Esophagus muscularis mucosa (tissue), 4 donors: Measurements from ENCODE around the gene CLCN7. TPM values are rescaled to one million over a fixed set of nuclear protein-coding genes. Genes with fewer than 3 reads are reported as not detected.

Experiments
- DNase-seq: peaks from one replicate; pipeline ENCODE4 v3.0.0-alpha.2; 2017; ENCODE audit errors: extremely low spot score
- H3K27ac ChIP-seq, 4 donors: fragments of 200-600 bp; sonication (generic); replicated peaks in 1 of 4; 1 replicate in 3 of 4; 2 replicates in 1 of 4; pipeline ENCODE4 v1.5.1; 2016 to 2019; ENCODE audit warnings: mild to moderate bottlenecking in 1 of 4
- H3K27me3 ChIP-seq, 4 donors: fragments of 200-600 bp; sonication (generic); one replicate each; pipeline versions ENCODE4 v1.5.1 to v1.6.0; 2016 to 2019
- H3K36me3 ChIP-seq, 4 donors: fragments of 200-600 bp; sonication (generic); one replicate each; pipeline ENCODE4 v1.5.1; 2016 to 2019
- H3K4me1 ChIP-seq, 4 donors: fragments of 200-600 bp; sonication (generic); one replicate each; pipeline ENCODE4 v1.5.1; 2016 to 2019
- H3K4me3 ChIP-seq, 4 donors: fragments of 200-600 bp; sonication (generic); 1 replicate in 2 of 4; 2 replicates in 2 of 4; pipeline ENCODE4 v1.5.1; 2016 to 2019; ENCODE audit warnings: mild to moderate bottlenecking in 4 of 4, moderate library complexity in 1 of 4
- H3K9me3 ChIP-seq, 4 donors: fragments of 200-600 bp; sonication (generic); 1 replicate in 3 of 4; 2 replicates in 1 of 4; pipeline ENCODE4 v1.5.1; 2016 to 2019
- CTCF ChIP-seq, 3 experiments: fragments of 200-600 bp in 2 of 3; fragments of 450-650 bp in 1 of 3; sonication (generic) in 2 of 3; IDR thresholded peaks; one replicate each; pipeline ENCODE4 v1.5.1; 2017 to 2019; ENCODE audit warnings: antibody characterized with exemption in 3 of 3, mild to moderate bottlenecking in 2 of 3, moderate library complexity in 1 of 3
- EP300 ChIP-seq: sonication (generic); formaldehyde crosslinking; IDR thresholded peaks from one replicate; pipeline ENCODE4 v1.6.1; 2017; ENCODE audit warnings: antibody characterized with exemption
- POLR2A ChIP-seq: fragments of 450-650 bp; IDR thresholded peaks from one replicate; pipeline ENCODE4 v1.6.1; 2017; ENCODE audit warnings: antibody characterized with exemption, moderate library complexity, mild to moderate bottlenecking, low read depth
- POLR2AphosphoS5 ChIP-seq, 2 donors: sonication (generic); formaldehyde crosslinking; IDR thresholded peaks; one replicate each; pipeline ENCODE4 v1.6.1; 2017; ENCODE audit warnings: antibody characterized with exemption in 2 of 2
- WGBS: methylation state at CpG from one replicate; pipeline ENCODE4 v1.1.5; 2018; 5-methylcytosine and 5-hydroxymethylcytosine counted together
- intact Hi-C: fragments of 100-400 bp; cut with DNase I; formaldehyde crosslinking; loops from one replicate; pipeline ENCODE4 v1.15.1; 2023
- total RNA-seq, 4 donors: library from RNA; depleted of rRNA; stranded (reverse); fragments of >200 nt; gene quantifications; one replicate each; pipeline versions ENCODE4 v1.1.0 to v1.2.1, GENCODE V29; 2016

The CLCN7 gene
- total RNA-seq, 4 donors from 2014 or later: 41.5 to 130 (median 71.9) TPM

DNA sequence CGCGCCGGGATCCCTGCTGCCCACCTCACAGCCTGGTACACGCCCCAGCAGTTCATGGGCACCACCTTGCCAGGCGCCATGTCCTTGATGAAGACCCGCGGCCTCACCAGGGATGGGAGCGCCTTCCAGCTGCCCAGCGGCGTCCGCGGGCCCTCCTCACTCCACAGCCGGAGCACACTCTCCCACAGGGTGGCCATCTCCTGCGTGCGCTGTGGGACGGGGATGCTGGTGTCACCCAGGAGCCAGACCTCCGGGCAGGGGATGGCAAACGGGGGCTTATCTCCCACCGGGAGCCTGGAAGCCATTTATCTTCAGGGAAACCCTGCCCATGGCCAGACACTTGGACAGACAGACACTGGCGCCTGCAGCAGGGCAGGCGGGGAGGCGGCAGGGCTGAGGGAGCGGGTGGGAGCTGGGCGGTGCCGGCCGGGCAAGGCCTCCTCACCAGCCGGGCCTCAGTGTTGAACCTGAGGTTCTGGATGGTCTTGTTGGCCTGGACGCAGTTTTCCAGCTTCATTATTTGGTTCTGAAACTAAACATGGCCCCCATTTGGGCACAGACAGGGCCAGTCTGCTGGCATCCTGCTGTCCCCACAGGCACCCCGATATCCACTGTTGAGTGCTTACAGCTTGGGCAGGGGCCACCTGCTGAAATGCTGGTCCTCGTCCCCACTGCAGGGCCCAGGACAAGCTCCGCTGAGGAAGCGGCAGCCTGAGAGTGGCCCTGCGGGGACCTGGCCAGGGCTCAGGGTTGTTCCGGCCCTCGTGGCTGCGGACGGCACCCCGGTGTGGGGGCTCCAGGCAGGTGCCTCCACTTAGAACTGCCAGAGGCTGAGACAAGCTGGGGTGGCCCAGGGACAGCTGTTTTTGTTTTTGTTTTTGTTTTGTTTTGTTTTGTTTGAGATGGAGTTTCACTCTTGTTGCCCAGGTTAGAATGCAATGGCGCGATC is 39.9 kb downstream of the CLCN7 start:
- Histone ChIP-seq H3K36me3 (peaks cover 0 to 16% (median 8%) of the 10 kb centered on the region in 4 donors), H3K9me3 (no peaks in the 10 kb centered on the region), H3K4me3 (no peak overlapping the region), H3K4me1 (no peaks in the 10 kb centered on the region), H3K27ac (no peak overlapping the region), H3K27me3 (peaks cover 0 to 30% (median 0%) of the 10 kb centered on the region in 4 donors)
- intact Hi-C loops: no loop called here
- no peak for DNase-seq
- TF ChIP-seq EP300 (no peak), CTCF (IDR thresholded peaks at IDR 0.05) (no peak), POLR2A (no peak), POLR2AphosphoS5 (IDR thresholded peaks at IDR 0.05) (no peak)
- WGBS: 94% methylated on average over 10 of the region's 40 CpGs

- TF ChIP-seq POLR2AphosphoS5 (IDR thresholded peaks at IDR 0.05) (no peak), EP300 (no peak), CTCF (IDR thresholded peaks at IDR 0.05) (no peak), POLR2A (no peak)
- 80% methylated on average over 2 of the region's 22 CpGs for WGBS
These were observed 41.1 kb downstream of the CLCN7 start for GRCh38 chr16:1433756-1434155.

DNA sequence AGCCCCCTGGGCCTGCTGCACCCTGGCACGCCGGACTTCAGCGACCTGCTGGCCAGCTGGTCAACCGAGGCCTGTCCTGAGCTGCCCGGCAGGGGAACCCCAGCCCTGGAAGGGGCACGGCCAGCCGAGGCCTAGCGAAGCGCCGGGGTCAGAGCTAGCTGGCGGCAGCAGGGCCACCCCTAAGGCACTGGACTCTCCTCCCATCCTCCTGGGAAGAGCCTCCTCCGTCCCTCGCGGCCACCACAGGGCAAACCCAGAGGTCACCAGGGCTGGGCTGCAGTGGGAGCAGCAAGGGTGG is 41.6 kb downstream of the CLCN7 start:
- Histone ChIP-seq H3K27me3 (peaks cover 0 to 46% (median 0%) of the 10 kb centered on the region in 4 donors), H3K4me3 (no peak overlapping the region), H3K9me3 (no peaks in the 10 kb centered on the region), H3K4me1 (peaks cover 0 to 9% (median 6%) of the 10 kb centered on the region in 4 donors), H3K36me3 (peaks cover 0 to 16% (median 4%) of the 10 kb centered on the region in 4 donors), H3K27ac (no peak overlapping the region)
- WGBS: 88% methylated on average over 5 of the region's 14 CpGs
- DNase-seq: no peak
- TF ChIP-seq POLR2AphosphoS5 (IDR thresholded peaks at IDR 0.05): no peak
- TF ChIP-seq CTCF (IDR thresholded peaks at IDR 0.05): no peak
- TF ChIP-seq POLR2A: no peak
- no peak for TF ChIP-seq EP300
- intact Hi-C loops: no loop called here

More at GRCh38 chr16:1433756-1434155, 41.1 kb downstream of the CLCN7 start:
- Histone ChIP-seq H3K27me3 (peaks cover 0 to 41% (median 0%) of the 10 kb centered on the region in 4 donors), H3K36me3 (peaks cover 0 to 16% (median 7%) of the 10 kb centered on the region in 4 donors), H3K4me1 (peaks cover 0 to 5% (median 1%) of the 10 kb centered on the region in 4 donors), H3K9me3 (no peaks in the 10 kb centered on the region), H3K27ac (no peak overlapping the region), H3K4me3 (no peak overlapping the region)
- DNase-seq: no peak
- intact Hi-C loops: no loop called here

DNA sequence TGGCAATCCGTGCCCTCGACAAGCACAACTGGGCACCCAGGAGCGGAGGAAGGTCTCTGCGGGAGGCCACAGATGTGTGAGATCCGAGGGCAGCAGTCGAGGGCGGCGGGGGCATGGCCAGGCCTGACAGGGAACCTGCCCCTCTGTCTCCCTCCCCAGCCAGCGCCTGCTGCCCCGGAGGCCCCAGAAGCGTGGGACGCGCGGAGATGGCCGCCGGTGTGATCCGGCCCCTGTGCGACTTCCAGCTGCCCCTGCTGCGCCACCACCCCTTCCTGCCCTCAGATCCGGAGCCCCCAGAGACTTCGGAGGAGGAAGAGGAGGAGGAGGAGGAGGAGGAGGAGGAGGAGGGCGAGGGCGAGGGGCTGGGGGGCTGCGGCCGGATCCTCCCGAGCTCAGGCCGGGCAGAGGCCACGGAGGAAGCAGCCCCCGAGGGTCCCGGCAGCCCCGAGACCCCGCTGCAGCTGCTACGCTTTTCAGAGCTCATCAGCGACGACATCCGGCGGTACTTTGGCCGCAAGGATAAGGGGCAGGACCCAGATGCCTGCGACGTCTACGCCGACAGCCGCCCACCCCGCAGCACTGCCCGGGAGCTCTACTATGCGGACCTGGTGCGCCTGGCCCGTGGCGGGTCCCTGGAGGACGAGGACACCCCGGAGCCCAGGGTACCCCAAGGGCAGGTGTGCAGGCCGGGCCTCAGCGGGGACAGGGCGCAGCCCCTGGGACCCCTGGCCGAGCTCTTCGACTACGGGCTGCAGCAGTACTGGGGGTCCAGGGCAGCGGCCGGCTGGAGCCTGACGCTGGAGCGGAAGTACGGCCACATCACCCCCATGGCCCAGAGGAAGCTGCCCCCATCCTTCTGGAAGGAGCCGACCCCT is 42.2 kb downstream of the CLCN7 start:
- TF ChIP-seq EP300 (no peak), POLR2AphosphoS5 (IDR thresholded peaks at IDR 0.05) (no peak), POLR2A (no peak), CTCF (IDR thresholded peaks at IDR 0.05) (no peak)
- 80% methylated on average over 31 of the region's 63 CpGs for WGBS
- DNase-seq: no peak
- Histone ChIP-seq H3K27ac (no peak overlapping the region), H3K4me1 (peaks cover 0 to 9% (median 7%) of the 10 kb centered on the region in 4 donors), H3K36me3 (peaks cover 0 to 16% (median 4%) of the 10 kb centered on the region in 4 donors), H3K27me3 (peaks cover 0 to 47% (median 0%) of the 10 kb centered on the region in 4 donors), H3K4me3 (peak overlapping the region in 2 of 4 donors; percentile 15 to 16), H3K9me3 (no peaks in the 10 kb centered on the region)
- intact Hi-C loops: no loop called here
